Stimulated activated naive CD8-positive, alpha-beta T cell treated with anti-CD3 and anti-CD28 coated beads, Interleukin-15, amount 100 ng/mL, for 72 hours (primary cell): ENCODE results near the gene SPTLC1.
A peak's percentile ranks its signal among the peaks of the same experiment; 100 is the strongest.
"Not testable (repeated sequence)": the region's sequence is repeated elsewhere in the genome, so short reads cannot be mapped to it uniquely, and the experiment has no call there.

ENCODE experiments used
- ATAC-seq: fragments of 150-1000 bp; cut with Tn5 transposase; 2 replicates; pipeline ENCODE4 v1.10.0; 2021; ENCODE audit warnings: mild to moderate bottlenecking, moderate library complexity
- DNase-seq, 2 donors: peaks; one replicate each; pipeline ENCODE4 v3.0.0; 2021 to 2022
- H3K27ac Mint-ChIP-seq, 2 donors: one replicate each; pipeline ENCODE4 v1.8.0; 2022; ENCODE audit warnings: mild to moderate bottlenecking in 2 of 2, mixed read lengths in 2 of 2, moderate library complexity in 2 of 2
- H3K27me3 Mint-ChIP-seq: one replicate; pipeline ENCODE4 v1.8.0; 2022; ENCODE audit warnings: mixed read lengths
- H3K4me1 Mint-ChIP-seq: one replicate; pipeline ENCODE4 v1.8.0; 2022; ENCODE audit warnings: mild to moderate bottlenecking, mixed read lengths
- H3K4me3 Mint-ChIP-seq, 2 donors: one replicate each; pipeline ENCODE4 v1.8.0; 2022; ENCODE audit warnings: mild to moderate bottlenecking in 2 of 2, mixed read lengths in 2 of 2, moderate library complexity in 1 of 2
- H3K9me3 Mint-ChIP-seq, 2 donors: one replicate each; pipeline ENCODE4 v1.8.0; 2022; ENCODE audit warnings: mixed read lengths in 2 of 2

The SPTLC1 gene

GRCh38 chr9:92035687-92036410 lies 79.4 kb downstream of the SPTLC1 start:
- Mint-ChIP-seq H3K4me3 (no peak overlapping the region), H3K27me3 (no peaks in the 10 kb centered on the region), H3K9me3 (no peaks in the 10 kb centered on the region), H3K27ac (no peak overlapping the region), H3K4me1 (no peaks in the 10 kb centered on the region)
- DNase-seq (no peak), ATAC-seq (no peak)

GRCh38 chr9:92035146-92035545 lies 80.1 kb downstream of the SPTLC1 start:
- H3K9me3 Mint-ChIP-seq = no peaks in the 10 kb centered on the region
- no peaks in the 10 kb centered on the region for H3K4me1 Mint-ChIP-seq
- no peaks in the 10 kb centered on the region for H3K27me3 Mint-ChIP-seq
- DNase-seq = no peak
- H3K4me3 Mint-ChIP-seq = no peak overlapping the region
- ATAC-seq = no peak
- H3K27ac Mint-ChIP-seq = no peak overlapping the region

GRCh38 chr9:92033991-92034390 lies 81.2 kb downstream of the SPTLC1 start:
- Mint-ChIP-seq H3K27ac (peak overlapping the region in 1 of 2 donors; percentile 96), H3K4me1 (no peaks in the 10 kb centered on the region), H3K4me3 (no peak overlapping the region), H3K27me3 (no peaks in the 10 kb centered on the region), H3K9me3 (no peaks in the 10 kb centered on the region)
- ATAC-seq (no peak), DNase-seq (no peak)

DNA sequence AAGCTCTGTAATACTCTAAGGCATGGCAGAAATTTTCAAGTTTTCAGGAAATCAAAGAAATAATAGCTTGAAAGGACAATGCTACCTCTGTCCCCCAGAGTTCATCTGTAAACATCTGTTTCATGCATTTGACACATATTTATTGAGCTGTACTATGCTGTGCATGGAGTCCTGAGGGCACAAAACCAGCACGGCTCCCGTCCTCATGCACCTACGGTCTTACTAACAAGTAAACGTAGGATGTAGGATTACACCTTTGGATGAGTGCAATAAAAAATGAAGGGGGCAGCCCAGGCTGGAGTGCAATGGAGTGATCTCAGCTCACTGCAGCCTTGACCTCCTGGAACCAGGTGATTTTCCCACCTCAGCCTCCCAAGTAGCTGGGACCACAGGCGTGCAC lies 81.9 kb downstream of the SPTLC1 start:
- ATAC-seq = no peak

GRCh38 chr9:92032891-92033290 lies 82.3 kb downstream of the SPTLC1 start:
- DNase-seq (no peak), ATAC-seq (no peak)
- no peaks in the 10 kb centered on the region for H3K9me3 Mint-ChIP-seq
- no peak overlapping the region for H3K4me3 Mint-ChIP-seq
- H3K27ac Mint-ChIP-seq = no peak overlapping the region
- H3K27me3 Mint-ChIP-seq = no peaks in the 10 kb centered on the region
- no peaks in the 10 kb centered on the region for H3K4me1 Mint-ChIP-seq

More for the DNA sequence above, 81.9 kb downstream of the SPTLC1 start:
- Mint-ChIP-seq H3K4me1 (no peaks in the 10 kb centered on the region), H3K27ac (no peak overlapping the region), H3K9me3 (no peaks in the 10 kb centered on the region), H3K4me3 (no peak overlapping the region), H3K27me3 (no peaks in the 10 kb centered on the region)
- DNase-seq = no peak

GRCh38 chr9:92030367-92030766 lies 84.8 kb downstream of the SPTLC1 start:
- Mint-ChIP-seq H3K27me3 (no peaks in the 10 kb centered on the region), H3K27ac (no peak overlapping the region), H3K9me3 (no peaks in the 10 kb centered on the region), H3K4me1 (no peaks in the 10 kb centered on the region), H3K4me3 (no peak overlapping the region)
- ATAC-seq (no peak), DNase-seq (no peak)

GRCh38 chr9:92029553-92029952 lies 85.7 kb downstream of the SPTLC1 start:
- no peaks in the 10 kb centered on the region for H3K9me3 Mint-ChIP-seq
- no peaks in the 10 kb centered on the region for H3K4me1 Mint-ChIP-seq
- H3K27ac Mint-ChIP-seq = no peak overlapping the region
- ATAC-seq (no peak), DNase-seq (no peak)
- H3K4me3 Mint-ChIP-seq = no peak overlapping the region
- H3K27me3 Mint-ChIP-seq = no peaks in the 10 kb centered on the region

DNA sequence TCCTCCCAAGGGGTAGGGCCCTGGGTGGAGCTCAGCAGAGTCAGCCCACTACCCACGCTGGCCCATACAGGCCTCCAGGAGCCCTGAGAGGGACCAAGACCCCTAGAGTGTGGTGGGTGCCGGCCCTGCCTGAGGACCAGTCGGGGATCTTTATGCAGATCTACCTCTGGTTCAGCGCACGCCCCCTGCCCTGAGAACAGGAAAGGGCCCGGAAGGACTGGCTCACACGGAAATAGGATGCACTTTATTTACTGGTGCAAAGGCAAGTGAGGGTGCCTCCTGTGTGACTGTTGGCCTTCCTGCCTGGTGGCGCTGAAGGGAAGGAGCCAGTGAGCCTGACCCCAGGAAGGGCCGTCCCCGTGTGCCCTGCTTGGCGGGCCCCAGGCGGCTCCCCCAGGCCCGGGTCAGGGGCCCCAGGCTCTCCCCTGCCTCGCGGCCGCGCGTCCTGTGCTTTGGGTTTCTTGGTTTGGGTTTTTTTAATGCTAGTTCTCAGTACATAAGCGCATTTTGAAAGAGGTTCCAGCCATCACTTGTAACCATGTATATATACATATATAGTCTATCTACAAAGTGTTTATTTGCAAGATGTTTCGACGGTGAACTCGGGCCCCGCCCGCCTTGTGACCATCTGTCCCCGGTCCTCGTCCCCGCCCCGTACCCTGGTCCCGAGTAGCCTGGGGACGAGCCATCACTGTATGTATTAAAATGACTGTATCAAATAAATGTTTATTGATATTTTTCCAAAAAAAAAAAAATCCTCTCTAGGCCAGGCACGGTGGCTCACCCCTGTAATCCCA lies 88.8 kb downstream of the SPTLC1 start:
- no peak for DNase-seq
- Mint-ChIP-seq H3K9me3 (peaks cover 0 to 7% of the 10 kb centered on the region in 2 donors), H3K4me3 (no peak overlapping the region), H3K27me3 (no peaks in the 10 kb centered on the region), H3K4me1 (no peaks in the 10 kb centered on the region), H3K27ac (no peak overlapping the region)
- ATAC-seq = no peak

DNA sequence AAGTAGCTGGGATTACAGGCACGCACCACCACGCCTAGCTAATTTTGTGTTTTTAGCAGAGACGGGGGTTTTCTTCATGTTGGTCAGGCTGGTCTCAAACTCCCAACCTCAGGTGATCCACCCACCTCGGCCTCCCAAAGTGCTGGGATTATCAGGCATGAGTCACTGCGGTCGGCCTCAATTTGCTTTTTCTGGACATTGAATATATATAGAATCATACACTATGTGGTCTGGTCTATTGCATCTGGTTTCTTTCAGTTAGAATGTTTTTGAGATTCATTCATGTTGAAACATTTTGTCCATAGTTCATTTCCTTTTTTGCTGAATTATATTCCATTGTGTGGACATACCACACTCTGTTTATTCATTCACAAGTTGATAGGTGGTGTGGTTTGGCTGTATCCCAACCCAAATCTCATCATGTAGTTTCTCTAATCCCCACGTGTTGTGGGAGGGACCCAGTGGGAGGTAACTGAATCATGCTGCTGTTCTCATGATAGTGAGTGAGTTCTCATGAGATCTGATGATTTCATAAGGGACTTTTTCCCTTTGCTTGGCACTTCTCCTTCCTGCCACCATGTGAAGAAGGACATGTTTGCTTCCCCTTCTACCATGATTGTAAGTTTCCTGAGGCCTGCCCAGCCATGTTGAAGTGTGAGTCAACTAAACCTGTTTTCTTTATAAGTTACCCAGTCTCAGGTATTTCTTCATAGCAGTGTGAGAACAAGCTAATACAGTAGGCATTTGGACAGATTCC lies 93.2 kb downstream of the SPTLC1 start:
- DNase-seq, H3K9me3 Mint-ChIP-seq, ATAC-seq, H3K27me3 Mint-ChIP-seq, H3K4me1 Mint-ChIP-seq, H3K4me3 Mint-ChIP-seq, H3K27ac Mint-ChIP-seq: not testable (repeated sequence)

DNA sequence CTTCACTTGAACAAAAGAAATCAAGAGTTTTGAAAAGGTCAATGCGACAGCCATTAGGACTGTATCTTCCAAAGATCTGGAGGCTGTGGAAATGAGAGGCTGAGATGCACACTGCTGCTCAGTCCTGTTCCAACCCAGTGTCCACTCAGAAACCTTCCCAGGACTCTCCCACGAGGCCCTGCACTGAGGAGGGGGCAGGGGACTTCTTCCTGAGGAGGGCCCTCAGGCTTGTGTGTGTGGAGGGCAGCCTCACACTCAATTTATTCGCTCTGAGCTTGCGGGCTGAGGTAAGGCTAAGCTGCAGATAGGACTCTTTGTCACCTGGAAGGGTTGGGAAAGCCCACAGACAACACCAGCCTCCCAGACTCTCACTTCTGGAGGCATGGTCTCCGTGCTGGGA lies 95.6 kb downstream of the SPTLC1 start:
- H3K9me3 Mint-ChIP-seq = peaks cover 5 to 11% of the 10 kb centered on the region in 2 donors
- ATAC-seq (no peak), DNase-seq (no peak)
- no peaks in the 10 kb centered on the region for H3K4me1 Mint-ChIP-seq
- H3K27ac Mint-ChIP-seq = no peak overlapping the region
- no peak overlapping the region for H3K4me3 Mint-ChIP-seq
- H3K27me3 Mint-ChIP-seq = no peaks in the 10 kb centered on the region

DNA sequence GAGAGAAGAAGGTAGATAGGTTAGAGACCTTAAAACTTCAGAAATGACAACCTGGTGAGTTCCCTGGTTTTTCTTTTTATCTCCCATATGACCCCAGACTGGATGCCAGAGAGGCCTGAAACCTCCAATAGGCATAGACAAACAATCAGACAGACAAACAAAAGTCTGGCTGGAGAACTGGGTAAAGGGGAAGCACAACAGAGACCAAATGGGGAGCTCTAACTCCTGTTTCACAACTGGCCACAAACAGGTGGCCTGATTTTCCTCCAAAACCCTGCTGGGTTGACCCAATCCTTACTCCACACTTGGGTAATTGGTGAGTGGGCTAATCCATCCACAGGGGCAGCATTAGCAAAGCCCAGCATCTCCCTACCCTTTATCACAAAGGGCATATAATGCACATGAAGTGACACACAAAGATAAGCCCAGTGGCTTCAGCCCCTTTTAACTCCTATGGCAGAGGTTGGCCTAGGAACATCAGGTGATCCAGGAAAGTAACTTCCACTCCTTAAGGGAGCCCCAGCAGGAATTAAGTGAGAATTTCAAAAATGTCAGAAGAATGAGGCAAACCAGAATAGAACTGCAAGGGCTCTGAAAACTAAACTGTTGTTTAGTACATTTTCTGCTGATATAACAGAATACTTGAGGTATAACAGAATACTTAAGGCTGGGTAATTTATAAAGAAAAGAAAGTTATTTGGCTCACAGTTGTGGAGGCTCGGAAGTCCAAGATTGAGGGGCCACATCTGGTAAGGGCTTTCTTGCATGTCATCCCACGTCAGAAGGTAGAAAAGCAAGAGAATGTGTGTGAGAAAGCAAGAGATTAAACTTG lies 104.3 kb downstream of the SPTLC1 start:
- Mint-ChIP-seq H3K4me3 (no peak overlapping the region), H3K4me1 (no peaks in the 10 kb centered on the region), H3K27me3 (peaks cover 18% of the 10 kb centered on the region), H3K27ac (no peak overlapping the region), H3K9me3 (peaks cover 5 to 11% of the 10 kb centered on the region in 2 donors)
- ATAC-seq (no peak), DNase-seq (no peak)

DNA sequence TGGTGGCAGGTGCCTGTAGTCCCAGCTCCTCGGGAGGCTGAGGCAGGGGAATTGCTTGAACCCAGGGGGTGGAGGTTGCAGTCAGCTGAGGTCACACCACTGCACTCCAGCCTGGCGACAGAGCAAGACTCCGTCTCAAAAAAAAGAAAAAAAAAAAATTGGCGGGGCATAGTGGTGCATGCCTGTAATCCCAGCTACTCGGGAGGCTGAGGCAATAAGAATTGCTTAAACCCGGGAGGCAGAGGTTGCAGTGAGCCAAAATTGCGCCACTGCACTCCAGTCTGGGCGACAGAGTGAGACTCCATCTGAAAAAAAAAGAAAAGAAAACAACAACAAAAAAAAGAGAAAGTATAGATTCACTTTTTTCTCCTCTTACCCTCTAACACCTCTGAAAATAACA lies 105.0 kb downstream of the SPTLC1 start:
- not testable (repeated sequence) for ATAC-seq, H3K27ac Mint-ChIP-seq, DNase-seq, H3K4me3 Mint-ChIP-seq, H3K4me1 Mint-ChIP-seq
- H3K27me3 Mint-ChIP-seq = peaks cover 18% of the 10 kb centered on the region
- peaks cover 5 to 11% of the 10 kb centered on the region in 2 donors for H3K9me3 Mint-ChIP-seq

- no peak overlapping the region for H3K27ac Mint-ChIP-seq
- no peaks in the 10 kb centered on the region for H3K4me1 Mint-ChIP-seq
- DNase-seq (no peak), ATAC-seq (no peak)
- H3K4me3 Mint-ChIP-seq = no peak overlapping the region
- no peaks in the 10 kb centered on the region for H3K9me3 Mint-ChIP-seq
- H3K27me3 Mint-ChIP-seq = peaks cover 18% of the 10 kb centered on the region
Measured at GRCh38 chr9:92008041-92008440, 107.2 kb downstream of the SPTLC1 start.

DNA sequence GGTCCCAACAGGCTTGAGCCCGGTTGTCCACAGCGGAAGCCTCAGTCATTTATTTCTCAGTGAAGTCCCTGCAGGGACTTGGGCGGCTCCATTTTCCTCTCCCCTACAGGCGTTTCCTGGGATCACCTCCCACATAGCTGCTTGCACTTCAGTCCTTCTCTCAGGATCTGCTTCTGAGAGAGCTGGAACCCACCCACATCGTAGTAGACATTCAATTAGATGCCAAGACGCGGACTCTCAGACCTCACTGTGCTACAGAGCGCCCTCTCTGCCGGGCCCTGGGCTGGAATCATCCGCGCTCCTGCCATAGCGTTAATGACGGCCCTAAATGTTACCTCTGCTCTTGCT lies 111.2 kb downstream of the SPTLC1 start:
- DNase-seq = no peak
- Mint-ChIP-seq H3K27me3 (no peaks in the 10 kb centered on the region), H3K27ac (peak overlapping the region in 1 of 2 donors; percentile 19), H3K4me3 (no peak overlapping the region), H3K9me3 (no peaks in the 10 kb centered on the region), H3K4me1 (no peaks in the 10 kb centered on the region)
- no peak for ATAC-seq

- Mint-ChIP-seq H3K27me3 (no peaks in the 10 kb centered on the region), H3K27ac (no peak overlapping the region), H3K4me1 (no peaks in the 10 kb centered on the region), H3K4me3 (no peak overlapping the region), H3K9me3 (no peaks in the 10 kb centered on the region)
- no peak for DNase-seq
- peak; percentile 23 for ATAC-seq
Measured at GRCh38 chr9:92003308-92004044, 111.7 kb downstream of the SPTLC1 start.
